Measurements from ENCODE around the gene TNFRSF6B. TPM values are rescaled to one million over a fixed set of nuclear protein-coding genes. Genes with fewer than 3 reads are reported as not detected.

TNFRSF6B gene
- total RNA-seq, 3 donors from 2014 or later (not counting 1 experiment from before 2014, with no cell fraction given) = not detected

GRCh38 chr20:63737945-63738686 lies 41.7 kb downstream of the TNFRSF6B start:
- WGBS (ENCODE audit: insufficient coverage) = 17% methylated on average over 43 of the region's 43 CpGs
- Histone ChIP-seq H3K4me1 (ENCODE audit: control insufficient read depth, insufficient read depth, low read length) (peaks cover 61% of the 10 kb centered on the region), H3K36me3 (ENCODE audit: control insufficient read depth, insufficient read depth, low read length) (peaks cover 35% of the 10 kb centered on the region), H3K27ac (ENCODE audit: low read length) (peak overlapping the region; percentile 38), H3K4me3 (ENCODE audit: low read length) (peak overlapping the region; percentile 62), H3K9me3 (ENCODE audit: control insufficient read depth, insufficient read depth, low read length) (no peaks in the 10 kb centered on the region), H3K27me3 (ENCODE audit: control insufficient read depth, insufficient read depth, low read length) (no peaks in the 10 kb centered on the region)
- Mint-ChIP-seq H3K27me3 (ENCODE audit: low read depth in 2 of 2) (no peaks in the 10 kb centered on the region), H3K9me3 (no peaks in the 10 kb centered on the region), H3K36me3 (no peaks in the 10 kb centered on the region), H3K4me3 (peak overlapping the region; percentile 89), H3K4me1 (peaks cover 21 to 46% of the 10 kb centered on the region in 2 donors), H3K27ac (peak overlapping the region in 1 of 2 donors; percentile 40)
- no peak for TF ChIP-seq CTCF (IDR thresholded peaks at IDR 0.05)
- peak; percentile 10 to 18 (median 11) for ATAC-seq
- intact Hi-C loops (cut with micrococcal nuclease) = loop anchor here (10.0 kb wide), 1 partner anchor 103 kb away; no protein-coding TSS in a partner anchor
- peak in 1 of 2 donors; percentile 66 for DNase-seq

GRCh38 chr20:63738687-63739129 lies 42.3 kb downstream of the TNFRSF6B start:
- no peaks in the 10 kb centered on the region for H3K36me3 Mint-ChIP-seq
- 41% methylated on average over 26 of the region's 26 CpGs for WGBS (ENCODE audit: insufficient coverage)
- H3K36me3 ChIP-seq (ENCODE audit: control insufficient read depth, insufficient read depth, low read length) = peaks cover 29% of the 10 kb centered on the region
- no peak for ATAC-seq
- peaks cover 18 to 42% of the 10 kb centered on the region in 2 donors for H3K4me1 Mint-ChIP-seq
- H3K27ac Mint-ChIP-seq = peak overlapping the region in 1 of 2 donors; percentile 40
- no peaks in the 10 kb centered on the region for H3K27me3 ChIP-seq (ENCODE audit: control insufficient read depth, insufficient read depth, low read length)
- peak overlapping the region; percentile 62 for H3K4me3 ChIP-seq (ENCODE audit: low read length)
- no peaks in the 10 kb centered on the region for H3K9me3 ChIP-seq (ENCODE audit: control insufficient read depth, insufficient read depth, low read length)
- H3K9me3 Mint-ChIP-seq = no peaks in the 10 kb centered on the region
- H3K4me3 Mint-ChIP-seq = peak overlapping the region; percentile 89
- TF ChIP-seq CTCF (IDR thresholded peaks at IDR 0.05) = no peak
- peaks cover 61% of the 10 kb centered on the region for H3K4me1 ChIP-seq (ENCODE audit: control insufficient read depth, insufficient read depth, low read length)
- peak in 1 of 2 donors; percentile 67 for DNase-seq
- intact Hi-C loops (cut with micrococcal nuclease) = loop anchor here (10.0 kb wide), 1 partner anchor 104 kb away; no protein-coding TSS in a partner anchor
- no peaks in the 10 kb centered on the region for H3K27me3 Mint-ChIP-seq (ENCODE audit: low read depth in 2 of 2)
- H3K27ac ChIP-seq (ENCODE audit: low read length) = peak overlapping the region; percentile 36

GRCh38 chr20:63739130-63740069 lies 42.9 kb downstream of the TNFRSF6B start, which contains the start of gene SLC2A4RG:
TSS of gene SLC2A4RG (plus strand) at chr20:63739776. CDS start at chr20:63739913, 137 bp downstream.
- peak within 1 kb of the TSS; percentile 89 for H3K4me3 Mint-ChIP-seq
- TF ChIP-seq CTCF (IDR thresholded peaks at IDR 0.05) = no peak
- peak; percentile 53 to 86 for DNase-seq
- intact Hi-C loops (cut with micrococcal nuclease) = loop anchor here (5.0 to 10.0 kb wide), 2 partner anchors 32 to 105 kb away; partner anchors contain the start of genes ARFRP1 and ZGPAT
- WGBS (ENCODE audit: insufficient coverage) = 2% methylated on average over 136 of the region's 136 CpGs
- peaks cover 14 to 37% of the 10 kb centered on the region in 2 donors for H3K4me1 Mint-ChIP-seq
- peak within 1 kb of the TSS; percentile 62 for H3K4me3 ChIP-seq (ENCODE audit: low read length)
- no peaks in the 10 kb centered on the region for H3K36me3 Mint-ChIP-seq
- H3K27me3 ChIP-seq (ENCODE audit: control insufficient read depth, insufficient read depth, low read length) = no peaks in the 10 kb centered on the region
- no peaks in the 10 kb centered on the region for H3K9me3 ChIP-seq (ENCODE audit: control insufficient read depth, insufficient read depth, low read length)
- peaks cover 61% of the 10 kb centered on the region for H3K4me1 ChIP-seq (ENCODE audit: control insufficient read depth, insufficient read depth, low read length)
- H3K27me3 Mint-ChIP-seq (ENCODE audit: low read depth in 2 of 2) = no peaks in the 10 kb centered on the region
- H3K9me3 Mint-ChIP-seq = no peaks in the 10 kb centered on the region
- H3K36me3 ChIP-seq (ENCODE audit: control insufficient read depth, insufficient read depth, low read length) = peaks cover 24% of the 10 kb centered on the region
- peak within 1 kb of the TSS in 1 of 2 donors; percentile 40 for H3K27ac Mint-ChIP-seq
- peak; percentile 33 to 66 (median 58) for ATAC-seq
- H3K27ac ChIP-seq (ENCODE audit: low read length) = peak within 1 kb of the TSS; percentile 36

All from natural killer cell (primary cell).